ENCODE measurements around the gene SLC2A14. TPM values are rescaled to one million over a fixed set of nuclear protein-coding genes. Genes with fewer than 3 reads are reported as not detected.
"Not testable (repeated sequence)": the region's sequence is repeated elsewhere in the genome, so short reads cannot be mapped to it uniquely, and the experiment has no call there.

SLC2A14 gene
- total RNA-seq, 1 donor from 2014 or later, result not detected

GRCh38 chr12:7907009-7907408, 34.3 kb upstream of the SLC2A14 start:
- Histone ChIP-seq H3K9me3 (no peaks in the 10 kb centered on the region), H3K4me3 (no peak overlapping the region), H3K27ac (no peak overlapping the region), H3K27me3 (ENCODE audit: low read depth) (no peaks in the 10 kb centered on the region), H3K36me3 (no peaks in the 10 kb centered on the region), H3K4me1 (no peaks in the 10 kb centered on the region)
- DNase-seq, result no peak
- TF ChIP-seq, protein P1, sequence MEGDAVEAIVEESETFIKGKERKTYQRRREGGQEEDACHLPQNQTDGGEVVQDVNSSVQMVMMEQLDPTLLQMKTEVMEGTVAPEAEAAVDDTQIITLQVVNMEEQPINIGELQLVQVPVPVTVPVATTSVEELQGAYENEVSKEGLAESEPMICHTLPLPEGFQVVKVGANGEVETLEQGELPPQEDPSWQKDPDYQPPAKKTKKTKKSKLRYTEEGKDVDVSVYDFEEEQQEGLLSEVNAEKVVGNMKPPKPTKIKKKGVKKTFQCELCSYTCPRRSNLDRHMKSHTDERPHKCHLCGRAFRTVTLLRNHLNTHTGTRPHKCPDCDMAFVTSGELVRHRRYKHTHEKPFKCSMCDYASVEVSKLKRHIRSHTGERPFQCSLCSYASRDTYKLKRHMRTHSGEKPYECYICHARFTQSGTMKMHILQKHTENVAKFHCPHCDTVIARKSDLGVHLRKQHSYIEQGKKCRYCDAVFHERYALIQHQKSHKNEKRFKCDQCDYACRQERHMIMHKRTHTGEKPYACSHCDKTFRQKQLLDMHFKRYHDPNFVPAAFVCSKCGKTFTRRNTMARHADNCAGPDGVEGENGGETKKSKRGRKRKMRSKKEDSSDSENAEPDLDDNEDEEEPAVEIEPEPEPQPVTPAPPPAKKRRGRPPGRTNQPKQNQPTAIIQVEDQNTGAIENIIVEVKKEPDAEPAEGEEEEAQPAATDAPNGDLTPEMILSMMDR (IDR thresholded peaks at IDR 0.05), result peak; percentile 12
- intact Hi-C loops (cut with DNase I), result no loop called here
- peak; percentile 66 to 79 for ATAC-seq

DNA sequence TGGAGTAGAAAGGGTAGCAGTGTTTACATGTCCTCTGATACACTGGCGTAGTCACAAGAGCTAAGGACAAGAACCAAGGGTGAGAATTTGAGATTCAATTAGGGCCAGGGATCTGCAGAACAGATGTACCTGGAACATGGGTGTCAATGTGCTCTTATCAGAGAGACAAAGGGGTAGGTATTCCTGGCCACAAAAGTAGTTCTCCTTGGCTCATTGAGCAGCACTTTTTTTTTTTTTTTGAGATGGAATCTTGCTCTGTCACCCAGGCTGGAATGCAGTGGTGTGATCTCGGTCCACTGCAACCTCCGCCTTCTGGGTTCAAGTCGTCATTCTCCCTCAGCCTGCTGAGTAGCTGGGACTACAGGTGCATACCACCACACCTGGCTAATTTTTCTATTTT, 33.6 kb upstream of the SLC2A14 start:
- H3K27ac ChIP-seq; intact Hi-C loops (cut with DNase I); ATAC-seq; H3K27me3 ChIP-seq (ENCODE audit: low read depth); H3K4me1 ChIP-seq; H3K4me3 ChIP-seq; DNase-seq; H3K36me3 ChIP-seq; H3K9me3 ChIP-seq: not testable (repeated sequence)

DNA sequence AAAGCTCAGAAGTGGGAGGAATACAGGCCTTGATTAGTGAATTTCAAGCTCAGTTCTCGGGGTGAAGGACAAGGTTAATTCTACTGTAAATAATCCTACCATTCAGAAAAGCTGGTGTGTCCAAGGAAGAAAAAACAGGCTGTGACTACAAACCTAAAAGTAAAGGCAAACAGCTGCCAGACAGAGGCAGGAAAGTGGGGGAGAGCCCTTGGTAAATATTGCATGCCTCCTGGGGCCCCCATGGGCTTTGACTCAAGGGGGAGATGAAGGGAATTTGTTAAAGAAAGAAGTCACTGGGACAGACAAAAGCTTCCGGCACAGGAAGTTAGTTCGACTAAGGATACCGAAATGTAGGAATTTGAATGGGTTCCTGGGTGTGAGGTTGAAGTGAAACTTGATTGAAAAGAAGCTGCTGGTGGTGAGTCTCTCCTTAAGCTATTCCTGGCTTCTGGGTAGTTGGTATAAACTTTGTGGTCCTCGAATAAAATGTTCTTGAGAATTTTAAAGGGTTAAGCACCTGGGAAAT, 32.9 kb upstream of the SLC2A14 start:
- H3K9me3 ChIP-seq; H3K27ac ChIP-seq; H3K4me1 ChIP-seq; H3K27me3 ChIP-seq (ENCODE audit: low read depth); DNase-seq; intact Hi-C loops (cut with DNase I); H3K4me3 ChIP-seq; H3K36me3 ChIP-seq: not testable (repeated sequence)
- ATAC-seq, result peak in 1 of 2 donors; percentile 16

DNA sequence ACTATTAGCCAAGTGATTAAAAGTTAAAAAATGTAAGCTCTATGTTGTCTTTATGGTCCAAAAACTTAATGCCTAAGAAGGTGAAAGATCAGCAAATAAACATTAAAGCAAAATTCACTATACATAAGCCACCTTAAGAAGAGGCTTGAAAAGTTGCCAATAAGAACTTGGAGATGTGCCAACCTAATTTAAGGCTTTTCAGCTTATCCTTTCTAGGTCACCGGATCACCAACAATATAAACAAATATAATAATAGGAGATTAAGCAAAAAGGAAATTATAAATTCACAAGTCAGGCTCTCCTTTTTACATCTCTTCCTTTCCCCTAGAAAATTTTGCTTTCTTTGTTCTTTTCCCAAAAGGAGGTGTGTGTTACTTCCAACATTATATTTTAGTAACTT, 32.4 kb upstream of the SLC2A14 start:
- H3K4me3 ChIP-seq, result no peak overlapping the region
- H3K36me3 ChIP-seq, result no peaks in the 10 kb centered on the region
- no peak for ATAC-seq
- H3K9me3 ChIP-seq, result no peaks in the 10 kb centered on the region
- intact Hi-C loops (cut with DNase I), result no loop called here
- H3K27ac ChIP-seq, result no peak overlapping the region
- TF ChIP-seq, protein P1 (IDR thresholded peaks at IDR 0.05), result no peak
- no peaks in the 10 kb centered on the region for H3K27me3 ChIP-seq (ENCODE audit: low read depth)
- DNase-seq, result no peak
- H3K4me1 ChIP-seq, result no peaks in the 10 kb centered on the region

GRCh38 chr12:7902416-7902815, 29.7 kb upstream of the SLC2A14 start:
- H3K9me3 ChIP-seq; intact Hi-C loops (cut with DNase I); ATAC-seq; H3K36me3 ChIP-seq; H3K4me3 ChIP-seq; DNase-seq; H3K27me3 ChIP-seq (ENCODE audit: low read depth); H3K4me1 ChIP-seq; H3K27ac ChIP-seq: not testable (repeated sequence)

DNA sequence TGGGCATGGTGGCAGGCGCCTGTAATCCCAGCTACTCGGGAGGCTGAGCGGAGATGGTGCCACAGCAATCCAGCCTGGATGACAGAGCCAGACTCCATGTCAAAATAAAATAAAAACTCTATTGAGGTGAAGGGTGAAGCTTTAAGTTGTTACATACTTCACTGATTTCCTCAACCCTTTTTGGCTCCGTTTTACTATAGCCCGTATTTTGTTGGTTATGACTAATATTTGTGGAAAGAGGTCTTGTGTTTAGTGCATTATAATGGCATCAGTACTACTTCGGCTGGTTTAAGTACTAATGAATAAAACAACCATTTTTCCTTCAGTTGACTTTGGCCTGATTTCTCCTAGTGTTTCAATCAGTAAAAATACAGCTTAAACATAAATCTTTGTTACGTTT, 27.0 kb upstream of the SLC2A14 start:
- Histone ChIP-seq H3K27me3 (ENCODE audit: low read depth) (no peaks in the 10 kb centered on the region), H3K4me1 (no peaks in the 10 kb centered on the region), H3K27ac (no peak overlapping the region), H3K9me3 (no peaks in the 10 kb centered on the region), H3K36me3 (no peaks in the 10 kb centered on the region), H3K4me3 (no peak overlapping the region)
- TF ChIP-seq, protein P1 (IDR thresholded peaks at IDR 0.05), result no peak
- intact Hi-C loops (cut with DNase I), result no loop called here
- no peak for ATAC-seq
- DNase-seq, result no peak

DNA sequence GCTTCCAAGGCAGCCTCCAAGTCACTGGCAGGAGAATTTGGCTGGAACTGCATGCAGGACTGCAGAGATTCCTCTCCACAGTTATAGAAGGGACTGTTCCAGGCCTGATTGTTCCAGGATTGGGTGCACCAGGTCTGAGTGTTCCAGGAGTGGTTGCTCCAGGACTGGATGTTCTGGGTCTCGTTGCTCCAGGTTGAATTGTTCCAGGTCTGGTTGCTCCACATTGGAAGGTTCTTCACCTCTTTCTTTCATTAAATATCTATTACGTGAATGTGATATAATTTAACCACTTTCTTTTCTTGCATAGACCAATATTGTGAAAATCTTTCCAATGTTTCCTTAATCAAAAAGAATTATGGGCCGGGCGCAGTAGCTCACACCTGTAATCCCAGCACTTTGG, 24.0 kb upstream of the SLC2A14 start:
- DNase-seq; H3K27ac ChIP-seq; H3K4me3 ChIP-seq; intact Hi-C loops (cut with DNase I); H3K36me3 ChIP-seq; H3K27me3 ChIP-seq (ENCODE audit: low read depth); H3K9me3 ChIP-seq; H3K4me1 ChIP-seq; ATAC-seq: not testable (repeated sequence)
